Anterior cingulate cortex (tissue), 58 donors: ENCODE data around the gene EHD2.
A peak's percentile ranks its signal among the peaks of the same experiment; 100 is the strongest.
"Not testable (repeated sequence)": the region's sequence is repeated elsewhere in the genome, so short reads cannot be mapped to it uniquely, and the experiment has no call there.

Source experiments
- DNase-seq, 58 donors: peaks; one replicate each; lab custom pipeline; 2025; lab: John Stamatoyannopoulos, UW

Gene EHD2, protein sequence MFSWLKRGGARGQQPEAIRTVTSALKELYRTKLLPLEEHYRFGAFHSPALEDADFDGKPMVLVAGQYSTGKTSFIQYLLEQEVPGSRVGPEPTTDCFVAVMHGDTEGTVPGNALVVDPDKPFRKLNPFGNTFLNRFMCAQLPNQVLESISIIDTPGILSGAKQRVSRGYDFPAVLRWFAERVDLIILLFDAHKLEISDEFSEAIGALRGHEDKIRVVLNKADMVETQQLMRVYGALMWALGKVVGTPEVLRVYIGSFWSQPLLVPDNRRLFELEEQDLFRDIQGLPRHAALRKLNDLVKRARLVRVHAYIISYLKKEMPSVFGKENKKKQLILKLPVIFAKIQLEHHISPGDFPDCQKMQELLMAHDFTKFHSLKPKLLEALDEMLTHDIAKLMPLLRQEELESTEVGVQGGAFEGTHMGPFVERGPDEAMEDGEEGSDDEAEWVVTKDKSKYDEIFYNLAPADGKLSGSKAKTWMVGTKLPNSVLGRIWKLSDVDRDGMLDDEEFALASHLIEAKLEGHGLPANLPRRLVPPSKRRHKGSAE

GRCh38 chr19:47713046-47714021 lies at the start of gene EHD2:
TSS of gene EHD2 (plus strand) at chr19:47713422. CDS start at chr19:47716613, 3,191 bp downstream.
- DNase-seq = peak in 22 of 58 donors; percentile 1 to 53 (median 18)

DNA sequence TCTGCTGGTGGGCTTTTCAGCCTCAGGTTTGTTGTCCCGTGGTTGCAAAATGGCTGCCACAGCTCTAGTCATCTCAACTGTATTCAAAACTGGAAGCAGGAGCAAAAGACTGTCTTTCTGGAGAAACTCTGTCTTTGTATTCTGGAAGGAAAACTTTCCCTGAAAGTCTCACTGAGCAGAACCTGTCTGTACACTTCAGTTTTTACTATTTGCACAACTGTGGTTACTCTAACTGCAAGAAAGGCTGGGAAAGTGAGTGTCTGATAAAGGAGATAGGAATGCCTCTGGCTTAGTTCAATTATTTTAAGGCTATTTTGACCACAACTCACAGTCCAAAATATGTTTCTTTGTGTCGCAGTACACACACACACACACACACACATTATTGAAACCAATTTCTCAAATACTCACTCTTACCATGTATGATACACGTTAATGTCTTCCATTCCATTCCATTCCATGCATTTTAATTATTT lies 49.7 kb upstream of the EHD2 start:
- DNase-seq = no peak

DNA sequence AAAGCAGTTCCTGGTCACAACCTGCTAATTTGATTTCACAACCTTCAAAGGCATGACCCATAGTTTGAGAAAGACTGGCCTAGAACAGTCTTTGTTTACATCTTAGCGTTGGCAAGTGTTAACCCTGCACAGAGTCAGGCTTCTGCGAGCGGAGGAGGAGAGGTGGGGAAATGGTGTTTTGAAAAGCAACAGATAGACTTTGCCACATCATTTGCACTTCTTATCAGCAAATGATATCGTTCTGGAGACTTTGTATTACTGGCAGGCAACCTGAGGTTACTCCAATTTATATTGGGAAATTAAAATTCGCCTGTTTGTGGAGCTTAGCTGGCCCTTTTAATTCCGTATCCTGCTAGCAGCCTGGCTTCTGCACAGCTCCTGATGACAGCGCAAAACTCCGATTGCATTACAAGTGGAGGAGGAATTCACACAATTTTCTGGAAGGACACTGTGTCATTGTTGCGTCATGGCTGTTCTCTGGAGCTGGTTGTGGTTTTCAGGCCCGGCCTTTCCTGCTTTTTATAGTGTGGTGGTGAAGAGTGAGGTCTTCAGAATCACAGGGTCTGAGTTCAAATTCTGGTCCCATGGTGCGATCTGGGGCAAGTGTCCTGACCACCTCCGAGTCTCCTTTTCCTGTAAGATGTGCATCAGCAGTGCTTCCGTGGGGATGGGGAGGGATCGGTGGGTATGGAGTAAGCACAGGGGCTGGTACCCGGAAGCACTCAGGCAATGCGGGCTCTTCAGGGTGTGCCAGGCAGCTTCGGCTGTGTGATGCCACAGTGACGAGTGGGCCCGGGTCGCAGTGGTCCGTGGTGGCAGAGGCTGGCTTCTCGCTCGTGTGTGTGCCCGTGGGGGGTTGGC lies 49.1 kb upstream of the EHD2 start:
- DNase-seq = peak in 54 of 58 donors; percentile 2 to 86 (median 56)

- not testable (repeated sequence) for DNase-seq
Observed at GRCh38 chr19:47668556-47668955, 44.7 kb upstream of the EHD2 start.

DNA sequence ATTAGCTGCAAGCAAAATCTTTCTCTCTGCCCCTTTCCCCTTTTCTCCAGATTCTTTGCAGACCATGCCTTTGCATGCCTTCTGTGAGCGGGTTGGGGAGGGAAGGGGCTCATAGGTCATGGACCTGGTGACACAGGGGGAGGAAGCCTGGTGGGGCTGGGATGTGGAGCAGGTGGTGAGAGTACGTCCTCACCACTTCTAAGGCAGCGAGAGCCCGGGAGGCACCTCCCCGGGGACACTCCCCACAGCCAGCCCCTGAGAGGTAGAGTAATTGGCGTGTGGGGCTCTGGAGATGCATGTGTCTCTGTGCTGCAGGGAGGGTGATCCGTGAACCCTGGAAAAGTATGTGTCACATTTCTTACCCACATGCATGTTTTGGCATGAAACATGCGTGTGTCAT lies 42.5 kb upstream of the EHD2 start:
- DNase-seq = no peak

DNA sequence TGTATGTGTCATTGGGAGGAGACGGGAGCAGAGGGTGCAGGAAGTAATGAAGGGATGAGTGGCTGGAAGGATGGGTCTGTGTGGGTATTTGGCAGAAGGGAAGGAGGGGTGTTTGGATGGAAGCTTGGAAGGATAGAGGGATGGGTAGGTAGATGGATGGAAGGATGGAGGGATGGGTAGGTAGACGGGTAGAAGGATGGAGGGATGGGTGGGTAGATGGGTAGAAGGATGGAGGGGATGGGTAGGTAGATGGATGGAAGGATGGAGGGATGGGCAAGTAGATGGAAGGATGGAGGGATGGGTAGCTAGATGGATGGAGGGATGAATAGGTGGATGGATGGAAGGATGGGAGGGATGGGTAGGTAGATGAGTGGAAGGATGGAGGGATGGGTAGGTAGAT lies 41.7 kb upstream of the EHD2 start:
- no peak for DNase-seq

DNA sequence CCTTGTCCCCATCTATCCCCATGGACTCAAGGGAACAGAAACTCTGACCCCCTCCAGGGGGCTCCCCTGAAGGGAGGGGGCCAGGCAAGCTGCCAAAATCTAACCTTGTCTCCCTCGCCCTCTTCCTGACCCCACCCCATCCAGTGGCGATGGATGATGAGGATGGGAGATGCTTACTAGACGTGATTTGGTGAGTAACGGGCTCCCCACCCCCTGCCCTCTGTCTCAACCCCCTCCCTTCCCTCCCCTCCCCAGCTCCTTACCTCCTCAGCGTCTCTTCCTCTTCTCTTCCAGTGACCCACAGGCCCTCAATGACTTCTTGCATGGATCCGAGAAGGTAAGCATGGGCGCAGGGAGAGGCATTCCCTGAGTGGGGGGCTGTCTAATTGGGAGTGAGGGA lies 39.8 kb upstream of the EHD2 start:
- DNase-seq = no peak

- DNase-seq = no peak
Observed at GRCh38 chr19:47674548-47674947, 38.7 kb upstream of the EHD2 start.

DNA sequence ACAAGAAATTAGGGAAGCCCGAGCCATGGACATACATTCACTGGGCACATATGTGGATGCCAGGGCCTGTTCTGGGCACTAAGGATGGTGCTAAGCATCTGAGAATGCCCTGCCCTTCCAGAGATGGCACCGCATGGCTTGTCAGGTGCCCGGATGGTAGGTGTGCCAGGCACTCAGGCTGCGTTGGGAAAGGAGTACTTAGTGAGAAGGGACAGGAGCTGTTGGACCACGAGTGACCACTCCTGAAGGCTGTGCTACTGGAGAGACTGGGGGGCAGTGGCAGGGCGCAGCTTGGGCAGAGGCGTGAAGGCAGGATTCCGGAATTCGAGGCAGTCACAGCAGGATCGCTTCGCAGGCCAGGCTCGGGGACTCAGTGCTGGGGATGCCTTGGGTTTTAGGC lies 38.0 kb upstream of the EHD2 start:
- DNase-seq = no peak

GRCh38 chr19:47675859-47676258 lies 37.4 kb upstream of the EHD2 start:
- DNase-seq = no peak

GRCh38 chr19:47676811-47677210 lies 36.4 kb upstream of the EHD2 start:
- no peak for DNase-seq

DNA sequence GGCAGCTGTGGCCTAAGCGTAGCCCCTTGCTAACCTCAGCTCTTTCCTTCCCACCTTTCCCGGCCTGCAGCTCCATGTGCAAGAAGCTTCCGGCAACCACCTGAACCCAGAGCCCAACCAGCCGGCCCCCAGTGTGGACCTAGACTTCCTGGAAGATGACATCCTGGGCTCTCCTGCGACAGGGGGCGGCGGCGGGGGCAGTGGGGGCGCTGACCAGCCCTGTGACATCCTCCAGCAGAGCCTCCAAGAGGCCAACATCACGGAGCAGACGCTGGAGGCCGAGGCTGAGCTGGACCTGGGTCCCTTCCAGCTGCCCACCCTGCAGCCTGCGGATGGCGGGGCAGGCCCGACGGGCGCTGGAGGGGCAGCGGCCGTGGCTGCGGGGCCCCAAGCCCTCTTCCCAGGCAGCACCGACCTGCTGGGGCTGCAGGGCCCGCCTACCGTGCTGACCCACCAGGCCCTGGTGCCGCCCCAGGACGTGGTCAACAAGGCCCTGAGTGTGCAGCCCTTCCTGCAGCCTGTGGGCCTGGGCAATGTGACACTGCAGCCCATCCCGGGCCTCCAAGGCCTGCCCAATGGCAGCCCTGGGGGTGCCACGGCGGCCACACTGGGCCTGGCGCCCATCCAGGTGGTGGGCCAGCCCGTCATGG lies 33.8 kb upstream of the EHD2 start:
- DNase-seq = no peak

- no peak for DNase-seq
Observed at GRCh38 chr19:47679922-47680857, 33.0 kb upstream of the EHD2 start.

DNA sequence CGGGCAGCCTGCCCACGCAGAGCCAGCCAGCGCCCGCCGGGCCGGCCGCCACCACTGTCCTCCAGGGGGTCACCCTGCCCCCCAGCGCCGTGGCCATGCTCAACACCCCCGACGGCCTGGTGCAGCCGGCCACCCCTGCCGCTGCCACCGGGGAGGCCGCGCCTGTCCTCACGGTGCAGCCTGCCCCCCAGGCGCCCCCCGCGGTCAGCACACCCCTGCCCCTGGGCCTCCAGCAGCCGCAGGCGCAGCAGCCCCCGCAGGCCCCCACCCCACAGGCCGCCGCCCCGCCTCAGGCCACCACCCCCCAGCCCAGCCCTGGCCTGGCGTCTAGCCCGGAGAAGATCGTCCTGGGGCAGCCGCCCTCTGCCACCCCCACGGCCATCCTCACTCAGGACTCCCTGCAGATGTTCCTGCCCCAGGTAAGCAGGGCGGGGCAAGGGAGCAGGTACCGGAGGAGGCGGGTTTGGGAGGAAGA lies 32.3 kb upstream of the EHD2 start:
- no peak for DNase-seq

- no peak for DNase-seq
Observed at GRCh38 chr19:47681388-47681787, 31.8 kb upstream of the EHD2 start.

DNA sequence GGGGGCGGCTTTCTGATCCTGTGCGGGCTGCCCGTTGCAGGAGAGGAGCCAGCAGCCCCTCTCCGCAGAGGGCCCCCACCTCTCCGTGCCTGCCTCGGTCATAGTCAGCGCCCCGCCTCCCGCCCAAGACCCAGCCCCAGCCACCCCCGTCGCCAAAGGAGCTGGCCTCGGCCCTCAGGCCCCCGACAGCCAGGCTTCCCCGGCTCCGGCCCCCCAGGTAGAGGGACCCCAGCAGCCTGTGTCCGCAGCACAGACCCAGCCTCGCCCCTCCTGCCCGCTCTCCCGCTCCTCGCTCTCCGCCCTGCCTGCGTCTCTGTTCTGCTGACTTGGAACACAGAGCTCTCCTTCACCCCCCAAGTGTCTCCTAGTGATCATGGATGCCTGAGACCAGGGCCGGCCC lies 31.3 kb upstream of the EHD2 start:
- DNase-seq = no peak

GRCh38 chr19:47682939-47683338 lies 30.3 kb upstream of the EHD2 start:
- no peak for DNase-seq
